Measurements from ENCODE around the gene PDE4C. TPM values are rescaled to one million over a fixed set of nuclear protein-coding genes. Genes with fewer than 3 reads are reported as not detected.
"Not testable (repeated sequence)": the region's sequence is repeated elsewhere in the genome, so short reads cannot be mapped to it uniquely, and the experiment has no call there.

PDE4C gene
- total and polyA plus RNA-seq, 10 of the 15 experiments (the other 5 are each of a cell fraction or from before 2014, with no cell fraction given): 0.08 to 0.73 (median 0.34) TPM

DNA sequence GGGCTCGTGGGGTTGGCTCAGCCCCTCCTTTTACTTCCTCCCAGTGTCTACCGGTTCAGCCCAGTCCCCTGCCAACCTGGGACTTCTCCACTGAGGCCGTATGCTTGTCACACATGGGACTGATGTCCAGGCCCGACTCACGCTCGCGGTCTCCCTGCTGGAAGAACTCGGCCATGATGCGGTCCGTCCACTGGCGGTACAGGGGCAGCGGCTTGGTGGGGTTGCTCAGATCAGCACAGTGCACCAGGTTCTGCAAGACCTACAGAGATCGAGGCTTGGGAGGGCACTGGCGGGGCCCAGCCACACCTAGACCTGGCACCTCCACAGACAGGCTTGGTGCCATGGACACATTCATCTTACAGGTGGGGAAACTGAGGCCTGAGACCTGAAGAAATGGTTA lies 14.6 kb downstream of the PDE4C start (continued):
- TF ChIP-seq REST (IDR thresholded peaks at IDR 0.05; ENCODE audit: low read depth, low read length) (no peak), WRNIP1 (IDR thresholded peaks at IDR 0.05; ENCODE audit: borderline replicate concordance, low read depth, low read length) (no peak), LARP7 (IDR thresholded peaks at IDR 0.05) (no peak)

- H3K9me3 ChIP-seq (replicated peaks; ENCODE audit: control insufficient read depth, insufficient read depth, low read length); H3K27ac ChIP-seq (ENCODE audit: control insufficient read depth, insufficient read depth); H3K4me1 ChIP-seq (ENCODE audit: control insufficient read depth, insufficient read depth, low read length); H3K36me3 ChIP-seq (ENCODE audit: control insufficient read depth in 2 of 2, insufficient read depth in 2 of 2, low read length in 1 of 2); BruUV-seq (replicated peaks); H3K4me3 ChIP-seq; H3K4me2 ChIP-seq (ENCODE audit: control insufficient read depth, insufficient read depth); ATAC-seq; H4K20me1 ChIP-seq (ENCODE audit: control insufficient read depth, insufficient read depth); DNase-seq (ENCODE audit: low read depth, low spot score); H3K27me3 ChIP-seq (replicated peaks in 1 of 2; ENCODE audit: control insufficient read depth in 2 of 2, insufficient read depth in 2 of 2, low read length in 1 of 2); H2AFZ ChIP-seq (ENCODE audit: control insufficient read depth, low read depth, low read length); H3K9ac ChIP-seq (ENCODE audit: control insufficient read depth, insufficient read depth, low read length); FAIRE-seq; H3K79me2 ChIP-seq (ENCODE audit: control insufficient read depth, insufficient read depth, low read length): not testable (repeated sequence)
- 15% methylated on average over 5 of the region's 5 CpGs for WGBS (ENCODE audit: insufficient coverage, insufficient replicate concordance, low lambda C conversion rate, missing lambda C conversion rate)
- intact Hi-C loops (cut with micrococcal nuclease; ENCODE audit: unreplicated experiment) (loop anchor here (5.0 to 10.0 kb wide), 2 partner anchors 117 to 205 kb away; partner anchors contain the start of gene SSBP4), in situ Hi-C loops (cut with MboI) (loop anchor here (5.0 kb wide), 1 partner anchor 37 kb away; no protein-coding TSS in a partner anchor)
- POLR2A ChIA-PET: interaction anchor here (0.5 to 1.0 kb wide), 4 partner anchors 15 to 60 kb away, joined by 3 to 7 read pairs (median 4); no protein-coding TSS in a partner anchor
- SMC1A ChIA-PET (ENCODE audit: uncharacterized antibody, unreplicated experiment): interaction anchor here (0.8 to 9.5 kb wide), 5 partner anchors 14 to 119 kb away, joined by 3 to 121 read pairs (median 4); a partner anchor contains a TSS
- RAD21 ChIA-PET (ENCODE audit: unreplicated experiment): interaction anchor here (1.0 to 8.1 kb wide), 2 partner anchors 36 to 42 kb away, joined by 3 to 175 read pairs; a partner anchor contains a TSS
- CTCF ChIA-PET: interaction anchor here (0.6 to 11.7 kb wide), 9 partner anchors 11 to 263 kb away, joined by 3 to 213 read pairs (median 3); a partner anchor contains a TSS
Measured at GRCh38 chr19:18209912-18210311, 16.3 kb downstream of the PDE4C start.
